SW480 (cell line): Measurements from ENCODE around the gene GSN.

ENCODE experiments used
- DNase-seq: peaks from one replicate; pipeline ENCODE4 v3.0.0-alpha.2; 2016; ENCODE audit warnings: low spot score

GSN gene

GRCh38 chr9:121372239-121373010 lies 104.5 kb downstream of the GSN start:
- no peak for DNase-seq

- no peak for DNase-seq
These were observed 105.2 kb downstream of the GSN start for GRCh38 chr9:121373011-121373729.

GRCh38 chr9:121376214-121376830 lies 108.4 kb downstream of the GSN start:
- DNase-seq = no peak

GRCh38 chr9:121380846-121381245 lies 112.9 kb downstream of the GSN start:
- DNase-seq = no peak
